ENCODE measurements around the gene GCDH. TPM values are rescaled to one million over a fixed set of nuclear protein-coding genes. Genes with fewer than 3 reads are reported as not detected.

Gene GCDH
- total RNA-seq, 1 experiment from 2014 or later, result 24.9 TPM

DNA sequence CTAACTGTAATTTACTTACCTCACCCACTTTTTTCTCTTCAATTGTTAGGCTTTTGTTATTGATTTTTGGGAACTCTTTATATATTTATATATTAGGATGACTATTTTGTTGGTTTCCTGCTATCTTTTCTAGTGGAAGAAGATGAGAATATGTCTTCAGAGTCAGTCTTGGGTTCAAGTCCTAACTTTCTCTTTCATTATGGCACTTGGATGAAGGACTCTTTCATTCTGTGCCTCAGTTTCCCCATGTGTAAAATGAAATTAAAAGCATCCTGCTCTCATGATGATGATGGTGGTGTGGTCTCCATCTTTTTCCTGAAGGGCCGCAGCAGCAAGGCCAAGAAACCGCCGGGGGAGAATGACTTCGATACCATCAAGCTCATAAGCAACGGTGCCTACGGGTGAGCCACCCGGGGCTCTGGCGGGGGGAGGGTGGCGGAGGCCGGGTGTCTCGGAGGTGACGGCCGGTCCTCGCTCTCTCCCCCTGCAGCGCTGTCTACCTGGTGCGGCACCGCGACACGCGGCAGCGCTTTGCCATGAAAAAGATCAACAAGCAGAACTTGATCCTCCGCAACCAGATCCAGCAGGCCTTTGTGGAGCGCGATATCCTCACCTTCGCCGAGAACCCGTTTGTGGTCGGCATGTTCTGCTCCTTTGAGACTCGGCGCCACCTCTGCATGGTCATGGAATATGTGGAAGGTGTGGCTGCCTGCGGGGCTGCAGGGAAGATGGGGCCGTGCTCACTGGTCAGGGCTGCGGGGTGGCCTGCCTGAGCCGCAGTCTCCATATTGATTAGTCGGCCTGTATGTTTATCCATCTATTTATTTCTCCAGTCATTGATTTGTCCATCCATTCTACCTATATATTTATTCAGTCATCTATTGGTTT is 32.7 kb upstream of the GCDH start:
- no peak overlapping the region for H3K27ac ChIP-seq (ENCODE audit: low read length)
- DNase-seq, result no peak

DNA sequence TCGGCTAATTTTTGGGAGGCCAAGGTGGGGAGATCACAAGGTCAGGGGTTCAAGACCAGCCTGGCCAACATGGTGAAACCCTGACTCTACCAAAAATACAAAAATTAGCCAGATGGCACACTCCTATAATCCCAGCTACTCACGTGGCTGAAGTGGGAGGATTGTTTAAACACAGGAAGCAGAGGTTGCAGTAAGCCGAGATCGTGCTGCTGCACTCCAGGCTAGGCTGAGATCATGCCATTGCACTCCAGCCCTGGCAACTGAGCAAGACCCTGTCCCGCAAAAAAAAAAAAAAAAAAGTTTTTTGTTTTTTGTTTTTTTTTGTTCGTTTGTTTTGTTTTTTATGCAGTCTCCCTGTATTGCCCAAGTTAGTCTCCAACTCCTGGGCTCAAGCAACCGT is 31.4 kb upstream of the GCDH start:
- no peak overlapping the region for H3K4me2 ChIP-seq (ENCODE audit: low read depth, low read length, poor library complexity, severe bottlenecking)
- H4K20me1 ChIP-seq (ENCODE audit: insufficient read depth, low read depth, low read length), result no peaks in the 10 kb centered on the region
- no peak overlapping the region for H2AFZ ChIP-seq (ENCODE audit: low read length)

More for the DNA sequence above, 32.7 kb upstream of the GCDH start:
- H3K4me3 ChIP-seq (ENCODE audit: low read length), result no peak overlapping the region
- no peaks in the 10 kb centered on the region for H4K20me1 ChIP-seq (ENCODE audit: insufficient read depth, low read depth, low read length)
- H3K79me2 ChIP-seq (ENCODE audit: low read length), result no peaks in the 10 kb centered on the region
- H3K4me1 ChIP-seq (ENCODE audit: low read length), result no peaks in the 10 kb centered on the region
- no peaks in the 10 kb centered on the region for H3K9me2 ChIP-seq (replicated peaks; ENCODE audit: insufficient read depth, low read length)
- H2AFZ ChIP-seq (ENCODE audit: low read length), result no peak overlapping the region
- H3K9ac ChIP-seq (ENCODE audit: low read length), result no peak overlapping the region
- H3K36me3 ChIP-seq (ENCODE audit: insufficient read depth, low read length), result no peaks in the 10 kb centered on the region
- H3K27me3 ChIP-seq (ENCODE audit: low read length), result no peaks in the 10 kb centered on the region
- H3K9me3 ChIP-seq (ENCODE audit: low read length), result no peaks in the 10 kb centered on the region
- H3K4me2 ChIP-seq (ENCODE audit: low read depth, low read length, poor library complexity, severe bottlenecking), result no peak overlapping the region

DNA sequence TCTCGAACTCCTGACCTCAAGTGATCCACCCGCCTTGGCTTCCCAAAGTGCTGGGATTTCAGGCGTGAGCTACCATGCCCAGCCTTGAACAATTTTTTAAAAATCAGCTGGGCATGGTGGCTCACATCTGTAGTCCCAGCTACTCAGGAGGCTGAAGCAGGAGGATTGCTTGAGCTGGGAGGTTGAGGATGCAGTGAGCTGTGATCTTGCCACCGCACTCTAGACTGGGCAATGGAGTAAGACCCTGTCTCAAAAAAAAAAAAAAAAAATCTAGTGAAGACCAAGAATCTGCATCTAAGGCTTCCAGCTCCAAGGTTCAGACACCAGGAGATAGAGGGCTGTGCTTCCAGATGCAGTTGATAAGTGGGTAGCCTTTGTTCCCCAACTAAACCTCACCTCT is 26.8 kb upstream of the GCDH start:
- DNase-seq, result no peak
- Histone ChIP-seq H3K79me2 (ENCODE audit: low read length) (no peaks in the 10 kb centered on the region), H3K4me2 (ENCODE audit: low read depth, low read length, poor library complexity, severe bottlenecking) (no peak overlapping the region), H4K20me1 (ENCODE audit: insufficient read depth, low read depth, low read length) (no peaks in the 10 kb centered on the region), H3K27me3 (ENCODE audit: low read length) (no peaks in the 10 kb centered on the region), H3K4me1 (ENCODE audit: low read length) (peaks cover 7% of the 10 kb centered on the region), H2AFZ (ENCODE audit: low read length) (no peak overlapping the region), H3K36me3 (ENCODE audit: insufficient read depth, low read length) (no peaks in the 10 kb centered on the region), H3K9ac (ENCODE audit: low read length) (no peak overlapping the region), H3K4me3 (ENCODE audit: low read length) (no peak overlapping the region), H3K27ac (ENCODE audit: low read length) (no peak overlapping the region), H3K9me2 (replicated peaks; ENCODE audit: insufficient read depth, low read length) (no peaks in the 10 kb centered on the region), H3K9me3 (ENCODE audit: low read length) (no peaks in the 10 kb centered on the region)

More for the DNA sequence above, 31.4 kb upstream of the GCDH start:
- no peak overlapping the region for H3K27ac ChIP-seq (ENCODE audit: low read length)
- no peaks in the 10 kb centered on the region for H3K27me3 ChIP-seq (ENCODE audit: low read length)
- no peak overlapping the region for H3K4me3 ChIP-seq (ENCODE audit: low read length)
- DNase-seq, result no peak
- H3K9me2 ChIP-seq (replicated peaks; ENCODE audit: insufficient read depth, low read length), result no peaks in the 10 kb centered on the region
- no peaks in the 10 kb centered on the region for H3K9me3 ChIP-seq (ENCODE audit: low read length)
- H3K79me2 ChIP-seq (ENCODE audit: low read length), result no peaks in the 10 kb centered on the region
- no peaks in the 10 kb centered on the region for H3K4me1 ChIP-seq (ENCODE audit: low read length)
- H3K36me3 ChIP-seq (ENCODE audit: insufficient read depth, low read length), result no peaks in the 10 kb centered on the region
- H3K9ac ChIP-seq (ENCODE audit: low read length), result no peak overlapping the region

DNA sequence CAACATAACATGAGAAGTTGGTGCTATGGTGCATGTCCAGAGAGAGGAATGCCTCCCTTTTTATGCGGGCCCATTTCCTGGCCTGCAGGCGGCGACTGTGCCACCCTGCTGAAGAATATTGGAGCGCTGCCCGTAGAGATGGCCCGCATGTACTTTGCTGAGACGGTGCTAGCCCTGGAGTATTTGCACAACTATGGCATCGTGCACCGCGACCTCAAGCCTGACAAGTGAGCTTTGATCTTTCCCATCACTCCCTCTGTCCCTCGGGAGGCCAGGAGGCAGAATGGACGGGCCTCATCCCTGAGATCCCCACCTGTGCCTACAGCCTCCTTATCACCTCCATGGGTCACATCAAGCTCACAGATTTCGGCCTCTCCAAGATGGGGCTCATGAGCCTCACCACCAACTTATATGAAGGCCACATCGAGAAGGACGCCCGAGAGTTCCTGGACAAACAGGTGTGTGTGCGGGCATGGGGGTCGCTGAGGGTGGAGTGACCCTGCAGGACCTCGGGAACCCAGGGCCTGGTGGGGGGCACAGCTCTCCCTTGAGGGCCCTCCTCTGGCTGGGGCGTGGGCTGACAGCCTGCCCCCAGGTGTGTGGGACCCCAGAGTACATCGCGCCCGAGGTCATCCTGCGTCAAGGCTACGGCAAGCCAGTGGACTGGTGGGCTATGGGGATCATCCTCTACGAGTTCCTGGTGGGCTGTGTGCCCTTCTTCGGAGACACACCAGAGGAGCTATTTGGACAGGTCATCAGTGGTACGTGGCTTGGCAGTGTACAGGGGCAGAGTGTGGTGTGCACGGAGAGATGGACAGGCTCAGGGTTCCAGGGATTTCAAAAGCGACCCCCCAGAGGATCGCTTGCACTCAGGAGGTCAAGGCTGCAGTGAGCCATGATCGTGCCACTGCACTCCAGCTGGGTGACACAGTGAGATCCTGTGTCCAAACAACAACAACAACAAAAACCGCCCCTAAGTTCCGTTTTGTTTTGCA is 25.9 kb upstream of the GCDH start:
- Histone ChIP-seq H3K9me2 (replicated peaks; ENCODE audit: insufficient read depth, low read length) (no peaks in the 10 kb centered on the region), H3K4me3 (ENCODE audit: low read length) (no peak overlapping the region), H3K79me2 (ENCODE audit: low read length) (no peaks in the 10 kb centered on the region), H4K20me1 (ENCODE audit: insufficient read depth, low read depth, low read length) (no peaks in the 10 kb centered on the region), H2AFZ (ENCODE audit: low read length) (no peak overlapping the region), H3K4me2 (ENCODE audit: low read depth, low read length, poor library complexity, severe bottlenecking) (no peak overlapping the region), H3K27ac (ENCODE audit: low read length) (no peak overlapping the region), H3K9me3 (ENCODE audit: low read length) (no peaks in the 10 kb centered on the region), H3K36me3 (ENCODE audit: insufficient read depth, low read length) (no peaks in the 10 kb centered on the region), H3K9ac (ENCODE audit: low read length) (no peak overlapping the region), H3K27me3 (ENCODE audit: low read length) (no peaks in the 10 kb centered on the region), H3K4me1 (ENCODE audit: low read length) (peaks cover 7% of the 10 kb centered on the region)
- DNase-seq, result peak; percentile 46

GRCh38 chr19:12865746-12866415 is 25.1 kb upstream of the GCDH start:
- Histone ChIP-seq H3K9ac (ENCODE audit: low read length) (no peak overlapping the region), H3K27me3 (ENCODE audit: low read length) (no peaks in the 10 kb centered on the region), H4K20me1 (ENCODE audit: insufficient read depth, low read depth, low read length) (no peaks in the 10 kb centered on the region), H3K79me2 (ENCODE audit: low read length) (no peaks in the 10 kb centered on the region), H3K4me3 (ENCODE audit: low read length) (no peak overlapping the region), H3K27ac (ENCODE audit: low read length) (no peak overlapping the region), H3K36me3 (ENCODE audit: insufficient read depth, low read length) (no peaks in the 10 kb centered on the region), H3K4me1 (ENCODE audit: low read length) (peaks cover 7% of the 10 kb centered on the region), H2AFZ (ENCODE audit: low read length) (no peak overlapping the region), H3K9me3 (ENCODE audit: low read length) (no peaks in the 10 kb centered on the region), H3K9me2 (replicated peaks; ENCODE audit: insufficient read depth, low read length) (no peaks in the 10 kb centered on the region), H3K4me2 (ENCODE audit: low read depth, low read length, poor library complexity, severe bottlenecking) (no peak overlapping the region)
- no peak for DNase-seq

- H3K9ac ChIP-seq (ENCODE audit: low read length), result no peak overlapping the region
- H3K4me1 ChIP-seq (ENCODE audit: low read length), result peaks cover 7% of the 10 kb centered on the region
- no peaks in the 10 kb centered on the region for H3K9me2 ChIP-seq (replicated peaks; ENCODE audit: insufficient read depth, low read length)
- no peaks in the 10 kb centered on the region for H3K27me3 ChIP-seq (ENCODE audit: low read length)
- H3K9me3 ChIP-seq (ENCODE audit: low read length), result no peaks in the 10 kb centered on the region
- H3K4me3 ChIP-seq (ENCODE audit: low read length), result no peak overlapping the region
- H4K20me1 ChIP-seq (ENCODE audit: insufficient read depth, low read depth, low read length), result no peaks in the 10 kb centered on the region
- peak overlapping the region; percentile 72 for H3K4me2 ChIP-seq (ENCODE audit: low read depth, low read length, poor library complexity, severe bottlenecking)
- H2AFZ ChIP-seq (ENCODE audit: low read length), result no peak overlapping the region
- H3K27ac ChIP-seq (ENCODE audit: low read length), result no peak overlapping the region
- H3K79me2 ChIP-seq (ENCODE audit: low read length), result no peaks in the 10 kb centered on the region
- no peaks in the 10 kb centered on the region for H3K36me3 ChIP-seq (ENCODE audit: insufficient read depth, low read length)
- peak; percentile 57 for DNase-seq
Measured at GRCh38 chr19:12866416-12867119, 24.4 kb upstream of the GCDH start.

DNA sequence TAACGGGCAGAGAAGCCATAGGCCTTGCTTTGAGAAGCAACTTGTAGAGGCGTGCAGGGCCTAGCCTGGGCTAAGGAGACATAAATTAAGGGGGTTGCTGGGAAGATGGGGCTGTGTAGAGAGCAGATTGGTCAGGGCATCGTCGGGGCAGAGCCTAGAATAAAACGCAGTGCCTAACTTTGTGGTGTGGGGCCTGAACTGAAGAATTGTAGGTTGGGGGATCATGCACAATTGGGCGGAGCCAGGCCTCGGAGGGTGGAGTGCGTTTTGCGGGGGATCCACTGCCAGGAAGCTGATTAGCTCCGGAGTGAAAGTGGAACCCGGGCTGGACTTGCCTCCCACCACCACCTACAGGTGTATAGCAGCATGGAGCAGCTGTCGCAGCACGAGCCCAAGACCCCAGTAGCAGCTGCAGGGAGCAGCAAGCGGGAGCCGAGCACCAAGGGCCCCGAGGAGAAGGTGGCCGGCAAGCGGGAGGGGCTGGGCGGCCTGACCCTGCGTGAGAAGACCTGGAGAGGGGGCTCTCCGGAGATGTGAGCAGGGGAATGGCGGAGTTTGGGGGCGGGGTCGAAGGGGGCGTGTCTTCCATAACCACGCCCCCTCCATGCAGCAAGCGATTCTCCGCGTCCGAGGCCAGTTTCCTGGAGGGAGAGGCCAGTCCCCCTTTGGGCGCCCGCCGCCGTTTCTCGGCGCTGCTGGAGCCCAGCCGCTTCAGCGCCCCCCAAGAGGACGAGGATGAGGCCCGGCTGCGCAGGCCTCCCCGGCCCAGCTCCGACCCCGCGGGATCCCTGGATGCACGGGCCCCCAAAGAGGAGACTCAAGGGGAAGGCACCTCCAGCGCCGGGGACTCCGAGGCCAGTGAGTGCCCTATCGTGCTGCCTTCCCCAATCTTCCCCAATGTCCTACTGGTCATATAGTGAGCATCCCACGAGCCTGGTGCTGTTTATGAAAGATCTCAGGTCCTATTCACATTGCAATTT is 23.6 kb upstream of the GCDH start:
- H3K4me3 ChIP-seq (ENCODE audit: low read length), result peak overlapping the region; percentile 64

More for the DNA sequence above, 23.6 kb upstream of the GCDH start:
- Histone ChIP-seq H3K4me1 (ENCODE audit: low read length) (peaks cover 7% of the 10 kb centered on the region), H4K20me1 (ENCODE audit: insufficient read depth, low read depth, low read length) (no peaks in the 10 kb centered on the region), H3K4me2 (ENCODE audit: low read depth, low read length, poor library complexity, severe bottlenecking) (peak overlapping the region; percentile 72), H3K9ac (ENCODE audit: low read length) (peak overlapping the region; percentile 65), H3K79me2 (ENCODE audit: low read length) (no peaks in the 10 kb centered on the region), H3K27me3 (ENCODE audit: low read length) (no peaks in the 10 kb centered on the region), H3K36me3 (ENCODE audit: insufficient read depth, low read length) (no peaks in the 10 kb centered on the region), H2AFZ (ENCODE audit: low read length) (peak overlapping the region; percentile 86), H3K9me3 (ENCODE audit: low read length) (no peaks in the 10 kb centered on the region), H3K9me2 (replicated peaks; ENCODE audit: insufficient read depth, low read length) (no peaks in the 10 kb centered on the region), H3K27ac (ENCODE audit: low read length) (no peak overlapping the region)
- DNase-seq, result peak; percentile 83

Measured in Karpas-422 (cell line).